Testis (tissue), 3 donors: ENCODE measurements around the gene SLC9A9. TPM values are rescaled to one million over a fixed set of nuclear protein-coding genes. Genes with fewer than 3 reads are reported as not detected.

Experiments used
- DNase-seq: peaks from one replicate; pipeline ENCODE4 v3.0.0-alpha.2; 2019
- H3K27ac ChIP-seq, 2 donors: fragments of 200-600 bp; sonication (generic); one replicate each; pipeline ENCODE4 v1.5.1; 2019
- H3K27me3 ChIP-seq: fragments of 200-600 bp; sonication (generic); one replicate; pipeline ENCODE4 v1.5.1; 2019
- H3K36me3 ChIP-seq: fragments of 200-600 bp; sonication (generic); one replicate; pipeline ENCODE4 v1.5.1; 2017; ENCODE audit warnings: low read depth; ENCODE audit errors: missing control alignments
- H3K4me1 ChIP-seq: fragments of 200-600 bp; sonication (generic); one replicate; pipeline ENCODE4 v1.5.1; 2019
- H3K4me3 ChIP-seq, 2 donors: fragments of 200-600 bp; sonication (generic); one replicate each; pipeline ENCODE4 v1.5.1; 2017 to 2019
- H3K9me3 ChIP-seq: fragments of 200-600 bp; sonication (generic); one replicate; pipeline ENCODE4 v1.5.1; 2017
- POLR2A ChIP-seq: fragments of 450-650 bp; IDR thresholded peaks from one replicate; pipeline ENCODE4 v1.6.1; 2017; ENCODE audit warnings: antibody characterized with exemption, mild to moderate bottlenecking, moderate library complexity
- WGBS, 2 donors: methylation state at CpG; one replicate each; pipeline ENCODE4 v1.1.5; 2018; 5-methylcytosine and 5-hydroxymethylcytosine counted together
- intact Hi-C: fragments of 100-400 bp; cut with DNase I; formaldehyde crosslinking; loops from one replicate; pipeline ENCODE4 v1.15.1; 2023; ENCODE audit warnings: low total_unique reads
- polyA plus RNA-seq: library from polyadenylated mRNA; stranded (reverse); fragments of 350-450 nt; fragmentation: Illumina TruSeq; extraction: RNeasy Lipid Tissue Mini Kit (QIAGEN cat#74804); gene quantifications from one replicate; pipeline ENCODE4 v1.2.3, GENCODE V29; 2014; ENCODE audit warnings: low read depth, low replicate concordance; ENCODE audit not compliant: insufficient read depth
- total RNA-seq, 2 donors: library from RNA; depleted of rRNA; stranded (reverse); fragments of >200 nt; gene quantifications; one replicate each; pipeline ENCODE4 v1.2.3, GENCODE V29; 2016
- TF ChIP-seq, protein P1 (sequence below), 3 experiments: fragments of 450-650 bp in 2 of 3; fragments of 200-600 bp in 1 of 3; sonication (generic) in 1 of 3; IDR thresholded peaks; one replicate each; pipeline ENCODE4 v1.5.1; 2016 to 2019; ENCODE audit warnings: antibody characterized with exemption in 3 of 3, mild to moderate bottlenecking in 2 of 3, moderate library complexity in 1 of 3

Gene SLC9A9
- total and polyA plus RNA-seq, 3 donors from 2014 or later: 2.7 to 6.6 (median 4.3) TPM

DNA sequence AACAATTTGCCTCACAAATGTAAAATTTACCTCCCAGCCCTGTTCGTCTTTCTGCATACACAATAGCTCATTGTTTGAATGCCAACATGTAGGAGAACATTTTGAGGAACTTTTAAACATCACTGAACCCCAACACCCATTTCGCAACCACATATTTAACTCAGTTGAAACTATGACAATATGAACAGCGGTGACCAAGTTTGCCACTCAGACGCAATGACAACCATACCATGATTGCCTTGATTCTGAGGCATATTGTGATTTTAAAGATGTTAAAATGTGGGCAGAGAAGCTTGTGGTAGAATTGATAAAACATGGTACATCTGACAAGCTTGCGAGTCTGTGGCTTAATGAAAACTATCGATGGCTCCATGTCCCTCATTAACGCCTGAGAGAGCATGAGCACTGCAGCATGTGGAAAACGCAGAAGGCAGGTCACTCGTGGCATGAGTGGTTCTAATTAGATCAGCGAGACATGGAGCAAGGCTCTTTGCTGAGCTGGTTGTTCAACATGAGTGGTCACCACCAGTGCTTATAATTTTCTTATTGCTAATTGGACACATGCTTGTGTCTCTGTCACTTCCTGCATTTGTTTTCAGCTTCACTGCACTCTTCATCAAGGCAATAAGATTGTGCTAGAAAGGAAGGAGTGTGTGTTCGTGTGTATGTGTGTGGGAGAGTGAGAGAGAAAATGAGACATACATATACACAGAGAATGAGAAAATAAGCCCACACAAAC is 611.9 kb downstream of the SLC9A9 start:
- Histone ChIP-seq H3K4me1 (no peaks in the 10 kb centered on the region), H3K9me3 (no peaks in the 10 kb centered on the region), H3K27me3 (no peaks in the 10 kb centered on the region), H3K27ac (no peak overlapping the region), H3K4me3 (no peak overlapping the region), H3K36me3 (no peaks in the 10 kb centered on the region)
- 91% methylated on average over 11 of the region's 11 CpGs for WGBS, 2 donors
- TF ChIP-seq, protein P1, sequence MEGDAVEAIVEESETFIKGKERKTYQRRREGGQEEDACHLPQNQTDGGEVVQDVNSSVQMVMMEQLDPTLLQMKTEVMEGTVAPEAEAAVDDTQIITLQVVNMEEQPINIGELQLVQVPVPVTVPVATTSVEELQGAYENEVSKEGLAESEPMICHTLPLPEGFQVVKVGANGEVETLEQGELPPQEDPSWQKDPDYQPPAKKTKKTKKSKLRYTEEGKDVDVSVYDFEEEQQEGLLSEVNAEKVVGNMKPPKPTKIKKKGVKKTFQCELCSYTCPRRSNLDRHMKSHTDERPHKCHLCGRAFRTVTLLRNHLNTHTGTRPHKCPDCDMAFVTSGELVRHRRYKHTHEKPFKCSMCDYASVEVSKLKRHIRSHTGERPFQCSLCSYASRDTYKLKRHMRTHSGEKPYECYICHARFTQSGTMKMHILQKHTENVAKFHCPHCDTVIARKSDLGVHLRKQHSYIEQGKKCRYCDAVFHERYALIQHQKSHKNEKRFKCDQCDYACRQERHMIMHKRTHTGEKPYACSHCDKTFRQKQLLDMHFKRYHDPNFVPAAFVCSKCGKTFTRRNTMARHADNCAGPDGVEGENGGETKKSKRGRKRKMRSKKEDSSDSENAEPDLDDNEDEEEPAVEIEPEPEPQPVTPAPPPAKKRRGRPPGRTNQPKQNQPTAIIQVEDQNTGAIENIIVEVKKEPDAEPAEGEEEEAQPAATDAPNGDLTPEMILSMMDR (IDR thresholded peaks at IDR 0.05): no peak
- TF ChIP-seq POLR2A: no peak
- intact Hi-C loops: no loop called here
- DNase-seq: no peak

DNA sequence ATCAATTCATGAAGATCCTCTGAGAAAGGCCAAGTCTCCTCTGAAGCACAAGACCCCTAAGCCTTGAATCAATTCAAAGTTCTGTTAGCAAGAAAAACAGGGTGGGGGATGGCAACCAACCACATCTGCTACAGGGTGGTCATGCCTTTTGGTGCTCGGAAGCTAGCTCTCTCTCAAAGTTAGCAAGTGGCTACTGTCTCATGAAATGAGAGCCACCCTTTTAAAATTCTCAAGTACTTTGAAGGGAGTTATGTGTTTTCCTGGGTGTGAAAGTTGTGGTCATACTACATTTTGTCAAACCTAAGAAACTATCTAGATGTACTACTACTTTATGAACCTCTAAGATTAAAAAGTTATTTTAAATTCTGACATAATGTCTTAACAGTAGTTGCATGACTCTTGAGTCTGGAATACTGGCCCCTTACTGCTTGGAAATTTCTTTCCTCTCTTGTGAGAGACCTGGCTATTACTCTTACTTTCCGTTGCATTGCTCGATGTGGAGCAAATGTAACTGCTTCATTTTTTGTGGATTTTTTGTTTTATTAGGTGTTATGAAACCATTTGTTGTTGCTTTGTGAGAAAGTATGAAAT is 612.6 kb downstream of the SLC9A9 start:
- Histone ChIP-seq H3K4me3 (no peak overlapping the region), H3K27ac (no peak overlapping the region), H3K36me3 (no peaks in the 10 kb centered on the region), H3K4me1 (no peaks in the 10 kb centered on the region), H3K9me3 (no peaks in the 10 kb centered on the region), H3K27me3 (no peaks in the 10 kb centered on the region)
- DNase-seq: no peak
- intact Hi-C loops: no loop called here
- 93 to 94% methylated on average over 3 of the region's 3 CpGs for WGBS, 2 donors
- TF ChIP-seq POLR2A: no peak
- TF ChIP-seq, protein P1 (IDR thresholded peaks at IDR 0.05): no peak

DNA sequence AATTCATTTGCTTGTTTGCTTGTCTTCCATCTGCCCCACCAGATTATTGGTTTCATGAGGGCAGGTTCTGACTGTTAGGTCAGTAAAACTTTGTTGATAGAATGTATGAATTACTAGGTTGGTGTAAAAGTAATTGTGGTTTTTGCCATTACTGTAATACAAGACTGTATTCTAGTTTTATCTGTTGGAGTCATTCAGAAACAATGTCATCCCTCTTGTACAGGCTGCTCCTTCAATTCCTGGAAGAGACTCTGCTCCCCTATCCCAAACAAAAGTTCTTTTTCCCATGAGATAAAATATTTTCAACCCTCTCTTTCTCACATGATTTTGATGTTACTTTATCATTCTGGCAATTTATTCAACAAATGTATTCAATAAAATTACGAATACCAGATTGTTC is 613.7 kb downstream of the SLC9A9 start:
- Histone ChIP-seq H3K4me3 (no peak overlapping the region), H3K4me1 (no peaks in the 10 kb centered on the region), H3K27me3 (no peaks in the 10 kb centered on the region), H3K27ac (no peak overlapping the region), H3K9me3 (no peaks in the 10 kb centered on the region), H3K36me3 (no peaks in the 10 kb centered on the region)
- 29 to 68% methylated on average over 1 of the region's 1 CpG for WGBS, 2 donors
- TF ChIP-seq POLR2A: no peak
- TF ChIP-seq, protein P1 (IDR thresholded peaks at IDR 0.05): no peak
- intact Hi-C loops: no loop called here
- DNase-seq: no peak

DNA sequence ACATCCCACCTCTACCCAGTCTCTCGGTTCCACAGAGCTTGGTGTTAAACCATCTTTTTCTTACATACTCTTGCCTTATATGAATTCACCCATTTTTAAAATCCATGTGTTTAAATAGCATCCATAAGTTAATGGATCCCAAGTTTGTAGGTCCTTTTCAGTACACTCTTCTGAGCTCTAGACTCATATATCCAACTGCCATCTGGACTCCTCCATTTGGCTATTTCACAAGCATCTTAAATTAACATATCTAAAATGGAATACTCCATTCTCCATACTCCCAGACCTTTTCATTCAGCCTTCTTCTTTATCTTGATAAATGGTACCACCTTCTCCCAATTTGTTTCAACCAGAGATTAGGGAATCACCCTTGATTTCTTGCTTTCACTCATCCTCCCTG is 615.3 kb downstream of the SLC9A9 start:
- Histone ChIP-seq H3K27me3 (no peaks in the 10 kb centered on the region), H3K4me1 (no peaks in the 10 kb centered on the region), H3K27ac (no peak overlapping the region), H3K36me3 (no peaks in the 10 kb centered on the region), H3K4me3 (no peak overlapping the region), H3K9me3 (no peaks in the 10 kb centered on the region)
- no peak for DNase-seq
- TF ChIP-seq, protein P1 (IDR thresholded peaks at IDR 0.05): no peak
- no peak for TF ChIP-seq POLR2A
- intact Hi-C loops: no loop called here
- 83 to 86% methylated on average over 1 of the region's 1 CpG for WGBS, 2 donors

DNA sequence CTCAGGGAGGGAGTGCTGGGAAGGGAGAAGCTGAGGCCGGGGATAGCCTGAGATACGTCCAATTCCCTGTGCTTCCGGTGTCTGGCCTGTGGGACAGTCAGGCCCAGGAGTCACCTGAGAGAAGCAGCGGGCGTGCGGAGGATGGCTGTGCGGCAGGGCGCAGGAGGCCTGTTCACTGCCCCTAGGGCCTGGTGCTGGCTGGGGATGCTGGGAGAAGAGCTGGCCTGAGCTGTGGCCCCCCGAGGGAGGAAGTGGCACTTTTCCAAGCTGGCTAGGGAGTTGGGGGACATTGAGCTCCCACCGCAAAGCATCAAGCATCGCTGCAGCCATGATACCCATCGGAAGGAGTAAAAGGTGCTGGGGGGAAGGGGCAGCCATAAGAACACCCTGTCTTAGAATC is 619.9 kb downstream of the SLC9A9 start:
- 82 to 84% methylated on average over 8 to 12 of the region's 12 CpGs for WGBS, 2 donors

More for the DNA sequence above, 619.9 kb downstream of the SLC9A9 start:
- no peak overlapping the region for H3K4me3 ChIP-seq
- no peak overlapping the region for H3K27ac ChIP-seq
- H3K36me3 ChIP-seq: no peaks in the 10 kb centered on the region
- TF ChIP-seq, protein P1 (IDR thresholded peaks at IDR 0.05): no peak
- H3K4me1 ChIP-seq: no peaks in the 10 kb centered on the region
- intact Hi-C loops: no loop called here
- H3K9me3 ChIP-seq: no peaks in the 10 kb centered on the region
- no peaks in the 10 kb centered on the region for H3K27me3 ChIP-seq
- DNase-seq: no peak
